Measurements from ENCODE around the gene RHBDD1. TPM values are rescaled to one million over a fixed set of nuclear protein-coding genes. Genes with fewer than 3 reads are reported as not detected.

The RHBDD1 gene
- total RNA-seq, 1 donor from 2014 or later = 29.5 TPM

DNA sequence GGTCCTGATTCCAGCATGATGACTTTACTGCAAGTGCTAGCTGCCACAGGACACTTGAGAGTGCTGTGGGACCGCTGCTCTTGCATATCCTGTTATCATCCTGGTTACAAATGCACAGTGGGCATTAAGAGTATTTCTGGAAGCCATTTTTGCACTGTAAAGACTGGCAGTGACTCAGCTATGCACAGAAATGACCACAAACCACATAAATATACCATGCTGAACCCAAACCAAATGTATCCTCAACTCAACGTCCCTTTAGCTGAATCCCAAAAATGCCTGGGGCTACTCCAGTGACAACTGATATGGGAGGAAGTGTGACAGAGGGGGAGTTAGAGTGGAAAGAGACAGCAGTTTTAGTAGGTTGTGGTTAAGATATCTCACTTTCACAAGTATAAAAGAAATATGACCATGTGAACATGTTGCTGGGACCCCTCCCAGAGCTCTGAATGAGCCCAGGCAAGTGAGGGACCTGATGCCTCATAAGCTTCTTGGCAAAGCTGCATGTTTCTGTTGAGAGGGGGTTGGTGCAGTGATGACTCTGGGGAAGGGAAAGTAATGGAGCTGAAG lies 37.3 kb downstream of the RHBDD1 start:
- DNase-seq = no peak
- no peak for ATAC-seq (ENCODE audit: poor library complexity)
- intact Hi-C loops (cut with DNase I) = no loop called here

DNA sequence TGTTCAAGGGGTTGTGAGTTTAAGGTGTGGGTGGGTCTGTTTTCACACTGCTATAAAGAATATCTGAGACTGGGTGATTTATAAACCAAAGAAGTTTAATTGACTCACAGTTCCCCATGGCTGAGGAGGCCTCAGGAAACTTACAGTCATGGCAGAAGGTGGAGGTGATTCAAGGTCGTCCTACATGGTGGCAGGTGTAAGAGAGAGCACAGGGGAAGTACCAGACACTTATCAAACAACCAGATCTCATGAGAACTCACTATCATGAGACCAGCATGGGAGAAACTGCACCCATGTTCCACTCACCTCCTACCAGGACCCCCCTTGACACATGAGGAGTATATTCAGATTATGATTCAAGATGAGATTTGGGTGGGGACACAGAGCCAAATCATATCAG lies 38.0 kb downstream of the RHBDD1 start:
- intact Hi-C loops (cut with DNase I) = no loop called here
- no peak for ATAC-seq (ENCODE audit: poor library complexity)
- DNase-seq = no peak

DNA sequence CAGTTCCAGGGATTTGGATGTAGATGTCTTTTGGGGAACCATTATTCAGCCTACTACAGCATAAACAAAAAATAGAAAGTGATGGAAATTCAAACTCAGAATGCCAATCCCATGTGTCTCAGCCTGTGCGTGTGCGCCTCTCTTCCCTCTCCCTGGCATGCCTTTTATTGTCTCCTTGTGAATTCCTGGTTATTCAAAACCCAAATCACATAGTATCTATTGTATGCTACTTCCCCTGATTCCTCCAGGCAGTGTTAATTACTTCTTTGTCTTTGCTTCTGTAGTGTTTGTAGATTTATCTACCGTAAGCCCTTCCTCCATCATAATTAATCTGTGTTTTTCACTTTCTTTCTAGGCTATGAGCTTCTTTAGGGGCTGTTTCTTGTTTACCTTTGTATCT lies 38.9 kb downstream of the RHBDD1 start:
- intact Hi-C loops (cut with DNase I) = no loop called here
- no peak for ATAC-seq (ENCODE audit: poor library complexity)
- DNase-seq = no peak

DNA sequence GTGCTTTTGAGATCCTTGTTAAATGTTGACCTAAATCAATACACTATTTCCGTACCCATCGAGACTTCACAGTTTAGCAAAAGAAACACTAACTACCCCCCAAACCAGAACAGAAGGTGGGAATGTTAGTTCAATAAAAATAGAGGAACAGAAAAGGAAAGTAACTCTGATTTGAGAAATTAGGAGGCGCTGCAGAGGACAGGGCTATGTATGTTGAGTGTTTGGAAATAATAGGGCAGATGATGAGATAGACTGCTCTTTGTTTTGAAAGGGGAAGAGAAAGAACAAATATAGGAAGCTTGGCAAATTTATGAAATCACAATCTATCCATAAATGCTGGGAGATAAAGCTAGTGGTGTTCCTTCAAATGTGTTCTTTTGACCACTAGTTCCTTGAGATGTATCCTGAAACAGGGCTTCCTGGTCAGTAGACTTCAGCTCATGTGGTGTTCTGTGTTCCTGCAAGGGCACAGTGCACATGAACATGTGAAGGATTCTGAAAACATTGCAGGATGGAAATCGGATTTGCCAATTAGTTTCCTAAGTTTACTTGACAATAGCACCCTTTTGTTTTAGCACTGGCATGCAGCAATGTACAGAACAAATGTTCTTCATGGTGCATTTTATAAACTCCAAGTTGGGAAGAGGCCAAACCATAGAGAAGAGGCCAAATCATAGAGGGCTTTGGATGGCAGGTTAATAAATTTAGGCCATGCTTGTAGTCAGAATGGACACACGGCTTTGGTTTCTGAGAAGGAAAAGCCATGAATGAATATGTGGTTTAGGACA lies 39.8 kb downstream of the RHBDD1 start:
- no peak for DNase-seq
- intact Hi-C loops (cut with DNase I) = no loop called here
- no peak for ATAC-seq (ENCODE audit: poor library complexity)

DNA sequence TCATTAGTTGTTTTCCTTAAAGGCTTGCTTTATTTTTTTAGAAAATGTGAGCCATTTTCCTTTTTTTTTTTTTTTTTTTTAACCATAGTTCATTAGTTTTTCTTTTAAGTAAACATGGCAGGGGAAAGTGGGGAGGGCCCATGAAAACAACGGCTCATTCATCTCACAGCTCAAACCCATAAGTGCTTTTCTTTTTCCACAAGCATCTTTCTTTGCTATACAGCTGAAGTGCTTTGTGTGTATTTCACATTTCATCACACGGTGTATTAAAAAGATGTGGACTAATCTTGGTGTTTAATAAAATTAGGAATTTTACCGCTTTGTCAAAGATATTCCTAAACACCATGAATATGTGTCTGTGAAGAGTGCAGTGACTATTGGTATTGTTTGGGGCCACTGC lies 41.6 kb downstream of the RHBDD1 start:
- intact Hi-C loops (cut with DNase I) = no loop called here
- no peak for DNase-seq

DNA sequence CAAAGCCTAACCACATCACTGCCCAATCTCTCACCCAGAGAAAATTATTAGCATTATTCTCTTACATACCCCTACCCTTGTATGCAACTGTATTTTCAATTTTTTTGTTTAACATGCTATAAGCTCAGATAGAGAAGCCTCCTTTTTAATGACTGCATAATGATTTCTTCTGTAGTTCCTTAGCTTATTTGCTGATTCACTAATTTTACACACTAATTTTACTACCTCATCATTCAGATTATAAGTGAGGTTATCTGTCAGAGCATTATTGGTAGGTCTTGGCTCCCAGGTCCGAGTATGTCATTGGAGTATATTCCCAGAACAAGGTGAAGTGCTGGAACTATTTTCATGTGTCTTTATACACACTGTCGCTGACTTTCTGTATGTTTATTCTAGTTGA lies 45.4 kb downstream of the RHBDD1 start:
- no peak for ATAC-seq (ENCODE audit: poor library complexity)
- intact Hi-C loops (cut with DNase I) = no loop called here

More for the DNA sequence above, 41.6 kb downstream of the RHBDD1 start:
- ATAC-seq (ENCODE audit: poor library complexity) = no peak

DNA sequence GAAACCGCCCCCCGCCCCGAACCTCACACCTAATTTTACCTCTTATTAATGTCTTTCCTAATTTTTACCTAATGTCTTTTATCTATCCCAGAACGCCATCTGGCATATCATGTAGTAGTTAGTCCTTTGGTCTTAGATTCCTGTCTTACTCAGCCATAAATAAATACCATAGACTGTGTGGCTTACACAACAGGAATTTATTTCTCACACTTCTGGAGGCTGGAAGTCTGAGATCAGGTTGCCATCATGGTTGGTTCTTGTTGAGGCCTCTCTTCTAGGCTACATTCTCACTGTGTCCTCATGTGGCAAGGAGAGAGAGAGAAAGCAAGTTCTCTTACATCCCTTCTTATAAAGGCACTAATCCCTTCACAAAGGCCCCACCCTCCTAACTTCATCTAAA lies 46.8 kb downstream of the RHBDD1 start:
- intact Hi-C loops (cut with DNase I) = no loop called here
- ATAC-seq (ENCODE audit: poor library complexity) (no peak), DNase-seq (no peak)

More for the DNA sequence above, 45.4 kb downstream of the RHBDD1 start:
- no peak for DNase-seq

DNA sequence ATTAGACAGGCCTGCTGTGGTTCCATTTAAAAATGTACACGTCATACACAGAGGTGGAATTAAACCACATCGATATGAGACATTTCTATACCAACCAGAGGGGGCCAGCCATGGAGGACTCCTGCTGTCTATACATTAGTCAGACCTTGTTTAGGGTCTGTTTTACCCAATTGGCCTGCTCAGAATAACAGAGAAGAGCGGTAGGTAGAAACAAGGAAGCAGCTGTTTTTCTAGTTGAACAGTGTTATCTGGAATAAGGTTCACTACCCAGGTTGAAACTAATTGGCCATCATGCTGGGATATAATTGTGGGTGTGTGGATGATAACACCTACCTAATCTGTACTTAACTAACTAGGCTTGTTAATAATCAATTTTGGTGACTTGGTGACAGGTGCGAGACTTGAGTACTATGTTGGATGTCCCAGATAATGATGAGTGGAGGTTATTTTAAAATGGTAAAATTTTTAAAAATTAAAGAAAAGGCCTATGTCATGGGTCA lies 47.5 kb downstream of the RHBDD1 start:
- ATAC-seq (ENCODE audit: poor library complexity) (no peak), DNase-seq (no peak)
- intact Hi-C loops (cut with DNase I) = no loop called here

DNA sequence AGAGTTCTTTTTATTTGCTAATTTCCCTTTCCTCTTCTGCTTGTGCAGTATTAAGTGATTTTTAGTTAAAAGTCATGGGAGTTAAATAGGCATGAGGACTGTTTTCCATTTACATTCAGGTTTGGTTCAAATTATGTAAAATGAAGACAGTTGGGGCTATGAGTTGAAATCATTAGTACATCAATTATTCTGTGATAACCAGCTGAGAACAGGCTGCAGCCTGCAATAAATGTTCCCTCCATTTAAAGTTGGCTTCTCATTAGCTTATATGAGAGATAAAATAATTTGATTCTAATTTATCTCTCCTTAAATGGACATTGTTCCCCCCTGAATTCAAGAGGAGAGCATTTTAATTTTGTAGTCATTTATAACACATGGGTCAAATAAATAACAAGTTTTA lies 48.3 kb downstream of the RHBDD1 start:
- intact Hi-C loops (cut with DNase I) = no loop called here
- ATAC-seq (ENCODE audit: poor library complexity) = no peak
- DNase-seq = no peak

DNA sequence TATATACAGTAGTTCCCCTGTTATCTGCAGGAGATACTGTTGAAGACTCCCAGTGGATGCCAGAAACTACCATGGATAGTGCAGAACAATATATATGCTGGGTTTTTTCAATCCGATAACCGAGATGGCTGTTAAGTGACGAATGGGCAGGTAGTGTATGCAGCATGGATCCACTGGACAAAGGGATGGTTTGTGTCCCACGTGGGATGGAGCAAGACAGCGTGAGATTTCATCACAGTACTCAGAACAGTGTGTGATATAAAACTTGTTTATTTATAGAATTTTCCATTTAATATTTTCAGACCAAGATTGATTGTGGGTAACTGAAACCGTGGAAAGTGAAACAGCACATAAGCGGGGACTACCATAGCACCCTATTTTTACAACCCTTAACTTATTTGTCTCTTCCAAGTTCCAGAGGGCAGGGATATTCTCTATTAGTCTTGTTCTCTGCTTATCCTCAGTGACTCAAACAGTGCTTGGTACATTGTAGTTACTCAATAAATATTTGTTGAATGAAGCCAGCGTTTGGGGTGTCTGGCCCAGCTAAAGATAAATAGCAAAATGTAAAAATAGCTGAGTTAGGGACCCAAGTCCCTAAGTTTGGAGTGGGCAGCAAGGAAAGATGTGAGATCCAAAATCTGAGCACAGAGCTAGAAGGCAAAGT lies 50.0 kb downstream of the RHBDD1 start:
- intact Hi-C loops (cut with DNase I) = no loop called here
- DNase-seq (no peak), ATAC-seq (ENCODE audit: poor library complexity) (no peak)

DNA sequence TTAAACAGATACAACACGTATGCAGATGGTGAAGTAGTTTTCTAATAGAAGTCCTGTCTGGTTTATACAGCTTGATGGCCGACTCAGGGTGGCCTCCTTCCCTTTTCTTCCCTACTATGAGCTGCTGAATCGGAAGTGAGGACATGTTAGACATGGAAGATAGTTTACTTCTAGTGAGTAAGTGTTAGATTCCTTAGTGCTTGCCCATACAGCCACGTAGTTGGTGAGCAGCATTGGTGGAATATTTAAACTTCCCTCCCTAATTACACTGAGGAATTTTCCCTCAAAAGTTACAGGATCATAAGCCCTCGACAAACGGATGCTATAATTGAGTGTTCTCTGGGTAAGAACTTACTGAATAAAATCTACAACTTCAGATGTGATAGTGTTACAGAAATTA lies 52.1 kb downstream of the RHBDD1 start:
- intact Hi-C loops (cut with DNase I) = no loop called here
- ATAC-seq (ENCODE audit: poor library complexity) (no peak), DNase-seq (no peak)

DNA sequence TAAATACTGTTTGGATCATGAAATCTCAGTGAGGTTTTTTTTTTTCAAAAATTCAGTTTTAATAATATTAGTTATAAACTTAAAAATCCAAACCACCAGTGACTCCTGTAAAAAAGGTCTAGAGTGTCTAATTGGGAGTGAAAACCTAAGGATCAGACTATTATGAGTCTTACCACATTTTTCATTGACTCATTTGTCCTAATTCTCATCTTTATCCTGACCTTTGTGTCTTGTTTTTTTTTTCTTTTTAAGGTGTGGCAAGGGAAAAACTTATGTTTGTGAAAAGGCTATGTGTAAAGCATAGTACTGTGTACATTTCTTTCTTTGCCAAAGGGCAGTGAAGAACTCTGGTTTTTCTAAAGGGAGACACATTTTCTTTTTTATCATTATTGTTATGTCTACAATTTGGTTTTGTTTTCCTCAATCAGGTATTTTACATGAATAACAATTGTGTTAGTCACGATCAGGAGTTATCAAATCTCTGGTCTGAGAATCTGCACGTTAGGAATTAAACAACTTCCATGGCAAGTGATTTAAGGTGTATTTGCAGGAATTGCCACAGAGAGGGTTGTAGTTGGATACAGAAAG lies 52.6 kb downstream of the RHBDD1 start:
- no peak for ATAC-seq (ENCODE audit: poor library complexity)
- intact Hi-C loops (cut with DNase I) = no loop called here
- DNase-seq = no peak

DNA sequence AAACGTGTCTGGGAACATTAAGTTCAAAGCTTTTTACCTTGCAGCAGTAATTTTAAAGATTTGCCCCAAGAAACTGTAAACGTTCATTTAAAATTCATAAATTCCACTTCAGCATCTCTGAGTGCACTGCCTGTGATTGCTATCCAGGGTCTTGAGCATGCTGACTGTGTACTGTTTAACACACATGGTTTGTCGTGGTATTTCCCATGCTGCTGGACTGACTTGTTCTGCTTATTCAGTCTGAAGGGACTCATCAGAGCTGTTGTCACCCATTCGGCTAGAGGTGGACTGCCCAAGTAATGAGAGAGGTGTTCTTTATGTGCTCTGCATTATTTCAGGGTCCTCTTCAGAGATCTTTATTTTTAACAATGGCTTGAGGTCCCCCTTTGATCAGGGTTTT lies 53.1 kb downstream of the RHBDD1 start:
- intact Hi-C loops (cut with DNase I) = no loop called here
- no peak for DNase-seq
- ATAC-seq (ENCODE audit: poor library complexity) = no peak

DNA sequence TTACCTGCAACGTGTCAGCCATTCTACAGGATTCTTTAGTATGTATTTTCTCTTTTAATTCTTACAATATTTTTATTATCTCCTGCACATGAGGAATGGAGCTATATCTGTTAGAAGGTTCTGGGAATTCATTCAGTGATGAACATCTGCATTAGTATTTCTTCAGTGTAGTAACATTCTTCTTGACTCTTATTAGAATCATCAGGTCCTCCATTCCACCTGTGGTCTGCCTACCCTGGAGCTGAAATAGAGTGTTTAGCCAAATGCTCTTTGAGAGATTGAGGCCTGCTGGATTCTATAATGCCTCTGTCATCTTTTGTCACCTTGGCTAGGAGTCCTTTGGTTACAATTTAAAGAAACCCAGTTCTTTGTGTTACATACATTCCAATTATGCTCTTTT lies 54.4 kb downstream of the RHBDD1 start:
- DNase-seq = no peak
- no peak for ATAC-seq (ENCODE audit: poor library complexity)
- intact Hi-C loops (cut with DNase I) = no loop called here

DNA sequence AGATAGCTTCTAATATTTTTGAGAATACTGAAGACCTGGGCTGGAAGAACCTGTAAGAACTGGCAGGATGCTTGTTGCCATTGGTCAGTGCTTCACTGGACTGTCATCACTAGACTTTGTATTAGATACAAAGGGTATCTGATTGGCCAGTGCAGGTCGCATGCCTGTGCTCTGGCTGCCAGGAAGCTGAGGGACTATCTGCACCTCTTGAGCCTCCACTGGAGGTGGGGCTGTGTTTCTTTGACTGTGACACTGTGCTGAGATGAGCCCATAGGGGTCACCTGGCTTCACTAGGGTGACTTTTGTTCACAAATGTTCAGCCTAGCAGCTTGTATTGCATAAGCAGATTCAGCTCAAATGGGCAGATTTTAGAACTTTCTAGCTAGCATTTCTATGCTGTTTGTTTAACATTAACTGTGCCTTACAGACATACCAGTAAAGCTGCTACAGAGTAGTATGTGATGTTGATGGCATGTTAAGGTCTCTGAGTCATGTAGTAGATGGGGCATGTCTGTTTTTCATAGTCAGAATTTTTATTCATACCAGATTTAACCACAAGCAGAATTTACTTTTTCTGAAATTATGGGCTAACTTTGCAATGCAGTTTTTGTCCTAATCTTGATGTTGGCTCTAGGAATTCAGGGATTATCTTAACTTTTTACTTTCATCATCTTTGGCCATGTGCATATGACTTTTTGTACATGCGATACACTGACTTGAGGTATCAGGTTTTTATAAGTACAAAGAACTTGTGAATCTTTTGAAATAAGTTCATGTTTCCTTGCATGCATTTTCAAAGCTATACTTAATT lies 56.1 kb downstream of the RHBDD1 start:
- intact Hi-C loops (cut with DNase I) = no loop called here
- ATAC-seq (ENCODE audit: poor library complexity) = peak; percentile 73
- no peak for DNase-seq

DNA sequence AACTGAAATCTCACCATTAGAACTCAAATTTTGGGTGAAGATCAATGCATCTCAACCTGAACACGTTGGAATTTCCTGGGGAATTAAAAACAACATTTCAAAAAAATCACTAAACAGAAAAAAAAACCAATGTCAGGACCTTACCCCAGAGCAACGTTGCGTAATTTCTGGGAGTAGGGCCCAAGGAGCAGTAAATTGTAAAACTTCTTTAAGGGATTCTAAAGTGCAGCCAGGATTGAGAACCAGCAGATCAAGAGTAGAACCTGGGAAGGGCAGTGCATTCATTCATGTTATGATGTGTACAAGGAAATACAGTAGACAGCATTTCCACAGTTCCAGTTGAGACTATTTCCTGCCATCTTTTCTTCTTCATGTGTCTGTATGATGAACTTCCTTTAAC lies 56.9 kb downstream of the RHBDD1 start:
- DNase-seq (no peak), ATAC-seq (ENCODE audit: poor library complexity) (no peak)
- intact Hi-C loops (cut with DNase I) = no loop called here

DNA sequence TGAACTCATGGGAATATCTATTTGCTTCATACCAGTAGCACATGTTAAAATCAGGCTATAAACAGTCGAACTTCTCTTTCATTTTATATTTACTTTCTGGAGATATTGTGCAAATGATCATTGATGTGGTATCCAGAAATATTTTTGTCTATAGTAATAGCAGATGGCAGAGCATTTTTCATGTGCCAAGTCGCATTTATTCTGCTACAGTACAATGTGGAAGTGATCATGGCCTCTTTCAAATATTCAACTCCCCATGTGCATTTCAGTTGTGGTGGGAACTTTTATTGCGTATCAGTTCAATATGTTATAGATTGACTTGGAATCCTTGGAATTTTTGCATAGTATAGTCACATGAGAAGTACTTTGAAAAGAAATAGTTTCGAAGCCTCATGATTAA lies 57.4 kb downstream of the RHBDD1 start:
- intact Hi-C loops (cut with DNase I) = no loop called here
- no peak for DNase-seq
- ATAC-seq (ENCODE audit: poor library complexity) = no peak

DNA sequence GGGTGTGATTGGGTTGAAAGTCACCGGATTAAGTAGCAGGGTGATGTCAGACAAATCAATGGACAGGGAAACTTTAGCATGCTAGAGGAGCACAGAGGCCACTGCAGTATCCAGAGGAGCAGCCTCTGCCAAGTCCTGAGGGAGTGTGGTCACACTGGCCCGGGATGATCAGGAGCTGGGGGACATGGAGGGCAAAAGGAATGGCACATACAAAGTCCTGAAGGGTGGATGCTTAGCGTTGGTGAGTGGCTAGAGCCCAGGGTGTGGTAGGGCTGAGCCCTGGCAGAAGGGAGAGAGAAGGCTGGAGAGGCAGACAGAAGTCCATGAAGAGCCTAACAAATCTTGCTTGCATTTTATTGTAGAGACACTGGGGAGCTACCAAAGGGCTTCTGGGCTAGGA lies 58.9 kb downstream of the RHBDD1 start:
- intact Hi-C loops (cut with DNase I) = no loop called here
- peak; percentile 19 for ATAC-seq (ENCODE audit: poor library complexity)

DNA sequence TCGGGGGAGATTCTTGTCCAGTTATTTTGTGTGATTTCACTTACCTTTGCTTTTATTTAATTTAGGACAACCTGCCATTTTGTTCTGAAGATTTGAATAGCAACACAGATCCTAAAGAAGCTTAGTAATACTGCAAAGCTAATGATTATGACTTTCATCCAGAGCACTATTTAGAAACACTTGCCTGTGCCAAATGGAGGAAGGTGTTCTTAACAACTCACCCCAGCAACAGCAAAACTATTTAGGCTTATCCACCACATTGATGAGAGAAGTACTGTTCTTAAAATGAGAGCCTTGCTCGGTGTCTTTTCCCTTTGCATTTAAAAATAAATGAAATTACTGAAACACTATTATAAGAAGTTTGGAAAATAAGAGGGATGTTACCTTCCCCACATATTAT lies 59.7 kb downstream of the RHBDD1 start:
- DNase-seq (no peak), ATAC-seq (ENCODE audit: poor library complexity) (peak; percentile 80)
- intact Hi-C loops (cut with DNase I) = no loop called here

More for the DNA sequence above, 58.9 kb downstream of the RHBDD1 start:
- no peak for DNase-seq

Measured in Right ventricle myocardium superior (tissue), 1 donor.